HG02884 (cell line): ENCODE measurements around the gene NUCB2.
"Not testable (repeated sequence)": the region's sequence is repeated elsewhere in the genome, so short reads cannot be mapped to it uniquely, and the experiment has no call there.

Experiments
- ATAC-seq: cut with Tn5 transposase; IDR thresholded peaks from one replicate; pipeline ENCODE4 v1.9.1; 2021; ENCODE audit warnings: mild to moderate bottlenecking, moderate library complexity; ENCODE audit not compliant: unreplicated experiment

The NUCB2 gene

DNA sequence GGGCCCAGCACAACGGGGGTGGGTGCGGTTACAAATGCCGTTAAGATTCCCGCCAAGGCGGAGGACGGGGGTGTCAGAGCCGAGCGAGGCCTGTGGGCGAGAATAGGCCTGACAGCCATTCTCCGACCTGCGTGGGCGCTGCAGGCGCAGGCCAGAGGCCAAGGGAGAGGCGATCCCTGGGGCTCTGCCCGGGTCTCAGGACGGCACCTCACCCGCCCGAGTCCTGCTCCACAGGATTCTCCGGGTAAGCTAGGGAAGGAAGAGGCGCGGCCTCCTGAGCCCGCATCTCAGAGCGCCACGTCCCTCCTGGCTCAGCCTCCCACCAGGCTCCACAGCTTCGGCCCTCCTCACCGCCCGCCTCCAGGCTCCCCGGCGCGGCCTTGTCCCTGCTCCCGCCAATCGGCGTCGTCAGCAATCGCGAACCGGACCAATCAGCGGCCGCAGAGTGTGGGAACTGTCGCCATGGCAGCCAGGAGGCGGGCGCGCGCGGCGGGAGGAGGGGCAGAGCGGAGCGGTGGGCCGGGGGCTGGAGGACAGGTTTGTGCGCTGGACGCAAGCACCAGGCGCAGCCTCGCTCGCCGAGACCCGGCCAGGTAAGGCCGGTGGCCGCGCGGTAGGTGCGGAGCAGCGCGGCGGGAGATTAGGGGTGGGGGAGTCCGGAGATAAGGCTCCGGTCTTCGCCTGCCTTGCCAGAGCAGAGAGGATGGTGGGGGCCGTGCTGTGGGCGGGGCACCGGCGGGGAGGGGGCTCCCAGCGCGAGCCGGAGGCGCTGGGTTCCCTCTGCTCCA lies at the start of gene NUCB2:
Gene NUCB2, plus strand, starts transcription at position 504 of the 788 bp plus-strand sequence. CDS start 18,585 bp downstream, outside the sequence.
- peak; percentile 96 for ATAC-seq

DNA sequence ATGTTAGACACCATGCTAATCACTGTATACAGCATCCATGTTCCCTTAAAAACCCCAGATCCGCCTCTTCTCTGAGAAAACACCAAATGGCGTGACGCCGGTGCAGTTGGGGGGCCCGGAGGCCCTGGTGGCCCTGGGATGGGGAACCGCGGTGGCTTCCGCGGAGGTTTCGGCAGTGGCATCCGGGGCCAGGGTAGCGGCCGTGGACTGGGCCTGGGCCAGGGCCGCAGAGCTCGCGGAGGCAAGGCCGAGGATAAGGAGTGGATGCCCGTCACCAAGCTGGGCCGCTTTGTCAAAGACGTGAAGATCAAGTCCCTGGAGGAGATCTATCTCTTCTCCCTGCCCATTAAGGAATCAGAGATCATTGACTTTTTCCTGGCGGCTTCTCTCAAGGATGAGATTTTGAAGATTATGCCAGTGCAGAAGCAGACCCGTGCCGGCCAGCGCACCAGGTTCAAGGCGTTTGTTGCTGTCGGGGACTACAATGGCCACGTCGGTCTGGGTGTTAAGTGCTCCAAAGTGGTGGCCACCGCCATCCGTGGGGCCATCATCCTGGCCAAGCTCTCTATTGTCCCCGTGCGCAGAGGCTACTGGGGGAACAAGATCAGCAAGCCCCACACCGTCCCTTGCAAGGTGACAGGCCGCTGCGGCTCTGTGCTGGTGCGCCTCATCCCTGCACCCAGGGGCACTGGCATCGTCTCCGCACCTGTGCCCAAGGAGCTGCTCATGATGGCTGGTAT lies 48.2 kb upstream of the NUCB2 start:
- ATAC-seq: not testable (repeated sequence)

DNA sequence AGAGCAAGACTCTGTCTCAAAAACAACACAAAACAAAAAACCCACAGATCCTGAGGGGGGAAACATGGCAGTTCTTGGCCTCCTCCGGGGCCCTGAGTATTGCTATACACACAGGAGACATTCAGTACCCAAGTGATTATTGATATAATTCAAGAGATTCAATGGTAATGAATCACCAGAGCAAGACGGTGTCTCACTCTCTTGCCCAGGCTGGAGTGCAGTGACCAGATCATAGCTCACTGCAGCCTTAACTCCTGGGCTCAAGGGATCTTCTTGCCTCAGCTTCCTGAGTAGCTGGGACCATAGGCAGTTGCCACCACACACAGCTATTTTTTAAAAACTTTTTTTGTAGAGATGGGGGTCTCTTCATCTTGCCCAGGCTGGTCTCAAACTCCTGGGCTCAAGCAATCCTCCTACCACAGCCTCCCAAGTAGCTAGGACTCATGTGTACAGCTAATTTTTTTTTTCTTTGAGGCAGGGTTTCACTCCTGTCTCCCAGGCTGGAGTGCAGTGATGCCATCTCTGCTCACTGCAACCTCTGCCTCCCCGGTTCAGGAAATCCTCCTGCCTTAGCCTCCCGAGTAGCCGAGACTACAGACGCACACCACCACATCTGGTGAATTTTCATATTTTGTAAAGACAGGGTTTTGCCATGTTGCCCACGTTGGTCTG lies 46.9 kb upstream of the NUCB2 start:
- no peak for ATAC-seq

DNA sequence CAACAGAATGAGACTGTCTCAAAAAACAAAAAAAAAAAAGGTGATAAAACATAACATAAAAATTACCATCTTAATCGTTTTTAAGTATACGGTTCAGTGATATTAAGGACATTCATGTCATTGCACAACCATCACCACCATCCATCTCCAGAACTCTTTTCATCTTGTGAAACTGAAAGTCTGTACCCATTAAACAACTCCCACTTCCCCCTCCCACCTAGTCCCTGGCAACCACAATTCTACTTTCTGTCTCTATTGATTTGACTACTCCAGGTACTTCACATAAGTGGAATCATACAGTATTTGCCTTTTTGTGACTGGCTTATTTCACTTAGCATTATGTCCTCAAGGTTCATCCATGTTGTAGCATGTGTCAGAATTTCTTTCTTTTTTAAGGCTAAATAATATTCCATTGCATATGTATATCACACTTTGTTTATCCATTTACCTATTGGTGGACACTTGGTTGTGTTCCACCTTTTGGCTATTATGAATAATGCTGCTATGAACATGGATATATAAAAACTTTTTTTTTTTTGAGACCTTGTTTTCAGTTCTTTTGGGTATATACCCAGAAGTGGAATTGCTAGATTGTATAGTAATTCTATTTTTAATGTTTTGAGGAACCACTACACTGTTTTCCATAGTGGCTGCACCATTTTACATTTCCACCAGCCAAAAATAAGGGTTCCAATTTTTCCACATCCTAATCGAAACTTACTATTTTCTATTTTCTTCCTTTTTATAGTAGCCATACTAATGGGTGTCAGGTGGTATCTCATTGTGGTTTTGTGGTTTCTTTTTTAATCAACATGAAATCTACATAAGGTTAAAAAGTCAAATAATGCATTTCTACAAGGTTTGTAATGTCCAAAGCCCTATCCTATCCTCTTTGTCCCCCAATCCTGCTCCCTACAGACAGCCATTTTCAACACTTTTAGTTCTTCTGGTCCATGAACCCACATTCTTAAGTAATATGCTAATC lies 45.4 kb upstream of the NUCB2 start:
- ATAC-seq: peak; percentile 95

GRCh38 chr11:17233101-17233500 lies 43.4 kb upstream of the NUCB2 start:
- ATAC-seq: no peak

GRCh38 chr11:17238377-17238776 lies 38.2 kb upstream of the NUCB2 start:
- no peak for ATAC-seq

GRCh38 chr11:17239927-17240326 lies 36.6 kb upstream of the NUCB2 start:
- ATAC-seq: not testable (repeated sequence)

- no peak for ATAC-seq
Observed at GRCh38 chr11:17240780-17241179, 35.8 kb upstream of the NUCB2 start.

DNA sequence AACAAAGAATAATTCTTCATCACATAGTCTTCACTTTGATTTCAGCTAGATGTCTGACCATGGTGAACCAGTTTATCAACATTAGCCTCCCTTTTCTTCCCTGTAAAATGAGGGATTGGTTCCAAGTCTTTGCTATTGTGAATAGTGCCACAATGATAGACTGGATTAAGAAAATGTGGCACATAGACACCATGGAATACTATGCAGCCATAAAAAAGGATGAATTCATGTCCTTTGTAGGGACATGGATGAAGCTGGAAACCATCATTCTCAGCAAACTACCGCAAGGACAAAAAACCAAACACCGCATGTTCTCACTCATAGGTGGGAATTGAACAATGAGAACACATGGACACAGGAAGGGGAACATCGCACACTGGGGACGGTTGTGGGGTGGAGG lies 33.6 kb upstream of the NUCB2 start:
- not testable (repeated sequence) for ATAC-seq

DNA sequence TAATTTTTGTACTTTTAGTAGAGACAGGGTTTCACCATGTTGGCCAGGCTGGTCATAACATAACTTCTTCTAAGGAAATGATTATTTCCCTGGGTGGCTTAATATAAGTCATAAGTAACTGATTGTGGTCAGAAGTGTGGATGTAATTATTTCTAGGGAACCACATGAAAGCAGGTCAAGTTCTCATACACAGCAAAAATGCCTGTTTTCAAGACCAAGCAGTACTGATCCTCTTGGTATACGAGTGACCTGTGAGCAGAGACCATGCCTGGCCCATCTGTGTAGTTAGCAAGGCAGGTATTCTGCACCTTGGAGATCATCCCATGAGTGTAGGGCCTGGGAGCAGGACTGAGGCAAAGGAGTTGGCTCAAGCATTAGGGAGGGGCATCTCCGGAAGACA lies 32.5 kb upstream of the NUCB2 start:
- peak; percentile 90 for ATAC-seq

DNA sequence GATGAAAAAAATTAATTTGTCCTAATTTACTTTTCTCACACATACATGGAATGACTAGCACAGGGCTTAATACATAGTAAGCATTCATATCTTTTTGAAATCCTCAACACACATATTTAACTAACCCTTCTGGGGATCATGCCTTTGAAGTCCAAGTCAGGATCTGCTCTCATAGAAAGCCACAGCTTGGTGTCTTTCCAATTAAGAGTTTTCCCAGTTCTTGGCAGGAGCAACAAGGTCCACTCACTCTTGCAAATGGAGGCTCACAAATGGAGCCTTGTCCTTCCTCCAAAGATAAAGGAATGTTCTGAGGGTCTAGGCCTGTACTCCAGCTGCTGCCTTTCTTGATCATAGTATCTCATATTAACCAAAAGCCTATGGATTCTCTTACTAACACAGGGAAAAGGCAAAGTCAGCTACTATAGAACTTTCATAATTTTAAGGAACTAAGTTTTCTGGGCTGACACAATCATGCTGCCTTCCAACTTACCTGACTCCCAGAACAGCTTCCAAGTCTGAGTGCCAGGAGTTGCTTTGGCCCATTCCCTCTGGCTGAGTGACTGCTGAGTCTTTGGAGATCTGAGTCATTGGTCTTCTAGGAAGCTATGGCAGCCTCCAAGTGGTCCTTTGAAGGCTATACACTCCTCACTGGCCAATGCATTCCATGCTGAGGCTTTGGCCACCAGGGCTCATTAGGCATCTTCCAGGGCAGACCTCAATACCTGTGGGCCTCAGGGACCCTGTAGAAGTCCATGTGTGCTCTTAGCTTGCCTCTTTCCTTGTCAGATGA lies 25.8 kb upstream of the NUCB2 start:
- ATAC-seq: no peak

GRCh38 chr11:17252704-17253103 lies 23.8 kb upstream of the NUCB2 start:
- no peak for ATAC-seq

GRCh38 chr11:17256512-17256911 lies 20.0 kb upstream of the NUCB2 start:
- no peak for ATAC-seq

DNA sequence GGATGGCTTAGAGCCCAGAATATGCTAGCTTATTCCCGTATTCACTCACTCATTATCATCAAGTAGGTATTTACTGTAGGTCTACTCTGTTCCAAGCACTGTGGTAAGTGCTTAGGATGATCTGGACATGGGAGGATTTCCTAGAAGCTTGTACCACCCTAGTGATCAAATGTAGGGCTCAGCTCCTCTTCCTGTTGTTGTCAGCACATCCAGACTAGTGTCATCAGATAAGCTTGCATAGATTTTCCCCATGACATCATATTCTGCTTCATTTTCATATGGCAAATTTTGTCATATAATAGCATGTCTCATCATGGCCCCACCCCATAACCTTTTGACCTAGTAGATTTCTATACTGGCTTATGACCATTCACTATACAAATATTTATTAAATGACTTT lies 19.3 kb upstream of the NUCB2 start:
- no peak for ATAC-seq

- ATAC-seq: no peak
Observed at GRCh38 chr11:17258670-17259069, 17.9 kb upstream of the NUCB2 start.

DNA sequence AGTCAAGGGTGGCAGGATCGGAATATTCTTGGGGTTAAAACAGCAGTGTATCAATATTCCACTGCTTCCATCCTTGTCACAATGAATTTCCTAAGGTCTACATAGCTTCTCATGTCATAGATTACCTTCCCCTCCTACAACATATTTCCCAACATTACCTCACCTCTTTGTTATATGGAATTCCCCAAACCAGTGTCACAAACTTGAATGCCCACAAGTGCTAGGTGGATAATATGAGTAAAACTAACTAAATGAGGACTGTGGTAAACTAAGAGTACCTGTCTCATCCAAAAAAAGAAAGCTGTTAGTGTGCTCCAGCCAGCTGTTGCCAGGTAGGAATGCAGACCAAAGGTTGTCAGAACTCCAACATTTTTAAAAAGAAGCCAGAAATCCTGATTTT lies 17.0 kb upstream of the NUCB2 start:
- no peak for ATAC-seq

- no peak for ATAC-seq
Observed at GRCh38 chr11:17260020-17260419, 16.5 kb upstream of the NUCB2 start.

DNA sequence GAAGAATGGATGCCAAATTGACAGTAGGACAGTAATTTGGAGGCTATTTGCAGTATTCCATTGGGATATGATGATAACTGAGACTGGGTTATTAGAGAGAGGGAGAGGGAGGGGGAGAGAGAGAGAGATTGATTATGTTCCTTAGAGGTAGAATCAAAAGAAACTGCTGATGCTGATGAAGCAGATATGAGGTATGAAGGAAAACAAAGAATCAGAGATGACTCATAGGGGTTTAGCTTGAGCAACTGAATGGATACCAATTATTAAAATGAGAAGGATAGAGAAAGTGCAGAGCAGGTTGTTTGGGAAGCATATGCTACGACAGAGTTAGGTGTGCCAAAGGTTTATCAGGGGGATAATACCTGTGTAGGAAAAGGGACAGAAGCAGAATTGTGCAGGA lies 12.8 kb upstream of the NUCB2 start:
- ATAC-seq: no peak

DNA sequence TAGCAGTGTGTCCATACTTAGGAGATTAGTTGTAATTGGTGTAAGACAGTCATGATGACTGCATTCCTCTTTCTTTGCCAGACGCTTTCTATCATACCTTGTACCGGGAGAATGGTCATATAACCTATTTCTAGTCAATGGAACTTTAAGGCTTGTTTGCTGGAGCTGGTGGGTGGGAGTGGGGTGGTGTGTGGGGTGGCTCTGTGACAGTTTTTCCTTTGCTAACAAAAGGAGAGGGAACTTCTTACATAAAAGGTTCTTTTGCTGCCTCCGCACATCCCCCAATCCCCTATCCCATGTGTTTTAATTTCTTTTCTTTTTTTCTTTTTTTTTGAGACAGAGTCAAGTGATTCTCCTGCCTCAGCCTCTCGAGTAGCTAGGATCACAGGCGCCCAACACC lies 9.8 kb upstream of the NUCB2 start:
- no peak for ATAC-seq

DNA sequence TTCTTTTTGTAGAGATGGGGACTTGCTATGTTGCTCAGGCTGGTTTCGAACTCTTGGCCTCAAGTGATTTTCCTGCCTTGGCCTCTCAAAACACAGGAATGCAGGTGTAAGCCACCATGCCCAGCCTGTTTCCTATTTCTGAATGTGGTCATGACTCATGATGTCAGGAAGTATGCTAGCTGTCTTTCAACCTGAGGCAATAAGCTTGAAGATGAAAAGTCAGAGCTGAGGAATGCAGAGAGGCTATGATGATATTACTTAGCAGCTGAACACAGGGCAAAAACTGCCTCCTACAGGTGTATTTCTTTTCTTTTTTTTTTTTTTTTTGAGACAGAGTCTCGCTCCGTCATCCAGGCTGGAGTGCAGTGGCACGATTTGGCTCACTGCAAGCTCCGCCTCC lies 9.0 kb upstream of the NUCB2 start:
- ATAC-seq: no peak
